DOHH2 (cell line): ENCODE data around the gene DHX30.

ENCODE experiments used
- H3F3A ChIP-seq: fragments of 200-600 bp; sonication (generic), shearing (Covaris generic); 2 replicates; pipeline ENCODE4 v1.6.0; 2016; ENCODE audit warnings: antibody characterized with exemption, mild to moderate bottlenecking; ENCODE audit not compliant: control insufficient read depth, insufficient read depth
- H3K27ac ChIP-seq: fragments of 200-600 bp; sonication (generic); 2 replicates; pipeline ENCODE4 v1.5.1; 2014; ENCODE audit warnings: low read depth, mild to moderate bottlenecking, low read length, moderate library complexity
- H3K27me3 ChIP-seq: fragments of 200-600 bp; sonication (generic); 2 replicates; pipeline ENCODE4 v1.6.1; 2014; ENCODE audit warnings: mild to moderate bottlenecking, low read length, mixed read lengths; ENCODE audit not compliant: control insufficient read depth
- H3K36me3 ChIP-seq: fragments of 200-600 bp; sonication (generic); 2 replicates; pipeline ENCODE4 v1.6.1; 2014; ENCODE audit warnings: mild to moderate bottlenecking, low read length, moderate library complexity, mixed read lengths; ENCODE audit not compliant: control insufficient read depth
- H3K4me1 ChIP-seq: fragments of 200-600 bp; sonication (generic); 2 replicates; pipeline ENCODE4 v1.6.1; 2014; ENCODE audit warnings: mild to moderate bottlenecking, low read length, mixed read lengths; ENCODE audit not compliant: control insufficient read depth
- H3K4me2 ChIP-seq: fragments of 200-600 bp; sonication (generic); 2 replicates; pipeline ENCODE4 v1.6.0; 2014; ENCODE audit warnings: mild to moderate bottlenecking, low read length, moderate library complexity
- H3K4me3 ChIP-seq: fragments of 200-600 bp; sonication (generic); 2 replicates; pipeline ENCODE4 v1.5.1; 2014; ENCODE audit warnings: mild to moderate bottlenecking, low read length, mixed read lengths
- H3K79me2 ChIP-seq: fragments of 200-600 bp; sonication (generic); 2 replicates; pipeline ENCODE4 v1.6.1; 2014; ENCODE audit warnings: mild to moderate bottlenecking, low read length, mixed read lengths; ENCODE audit not compliant: control insufficient read depth
- H3K9me2 ChIP-seq: fragments of 200-600 bp; sonication (generic); replicated peaks from 2 replicates; pipeline ENCODE4 v1.6.1; 2014; ENCODE audit warnings: mild to moderate bottlenecking, low read length, mixed read lengths; ENCODE audit not compliant: control insufficient read depth
- H3K9me3 ChIP-seq: fragments of 200-600 bp; sonication (generic); 2 replicates; pipeline ENCODE4 v1.6.1; 2014; ENCODE audit warnings: antibody characterized with exemption, low read length, mixed read lengths; ENCODE audit not compliant: control insufficient read depth, insufficient read depth
- H4K20me1 ChIP-seq: fragments of 200-600 bp; sonication (generic); 2 replicates; pipeline ENCODE4 v1.6.0; 2014; ENCODE audit warnings: low read depth, mild to moderate bottlenecking, antibody characterized with exemption, low read length, moderate library complexity; ENCODE audit not compliant: control insufficient read depth, insufficient read depth
- EZH2phosphoT487 ChIP-seq: fragments of 200-600 bp; sonication (generic); IDR thresholded peaks from 2 replicates; pipeline ENCODE4 v1.6.1; 2017; ENCODE audit warnings: borderline replicate concordance, mild to moderate bottlenecking, antibody characterized with exemption, low read length, moderate library complexity, mixed read lengths
- TF ChIP-seq, protein P1 (sequence below): fragments of 200-600 bp; sonication (generic); IDR thresholded peaks from one replicate; pipeline ENCODE4 v1.5.1; 2014; ENCODE audit warnings: antibody characterized with exemption, mild to moderate bottlenecking, low read depth, low read length; ENCODE audit not compliant: poor library complexity, severe bottlenecking

DHX30 gene

DNA sequence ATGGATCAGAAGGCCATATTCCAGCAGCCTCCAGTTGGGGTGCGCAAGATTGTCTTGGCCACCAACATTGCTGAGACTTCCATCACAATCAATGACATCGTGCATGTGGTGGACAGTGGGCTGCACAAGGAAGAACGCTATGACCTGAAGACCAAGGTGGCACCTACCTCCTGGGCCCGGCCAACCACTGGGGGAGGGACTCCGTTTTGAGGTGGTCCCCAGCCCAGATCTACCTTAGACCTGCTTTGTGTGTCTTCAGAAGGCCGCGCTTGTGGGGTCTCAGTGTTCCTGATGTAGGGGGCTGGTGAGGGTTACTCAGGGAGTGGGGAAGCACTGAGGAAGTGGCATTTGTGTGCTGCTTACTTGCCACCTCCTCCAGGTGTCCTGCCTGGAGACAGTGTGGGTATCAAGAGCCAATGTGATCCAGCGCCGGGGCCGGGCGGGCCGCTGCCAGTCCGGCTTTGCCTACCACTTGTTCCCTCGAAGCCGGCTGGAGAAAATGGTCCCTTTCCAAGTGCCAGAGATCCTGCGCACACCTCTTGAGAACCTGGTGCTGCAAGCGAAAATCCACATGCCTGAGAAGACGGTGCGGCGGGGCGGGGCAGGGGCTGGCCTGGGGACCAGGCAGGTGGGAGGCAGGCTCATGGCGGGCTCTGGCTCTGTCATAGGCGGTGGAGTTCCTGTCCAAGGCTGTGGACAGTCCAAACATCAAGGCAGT, 45.0 kb downstream of the DHX30 start:
- peaks cover 95% of the 10 kb centered on the region for H3K36me3 ChIP-seq
- no peak overlapping the region for H3K27ac ChIP-seq

DNA sequence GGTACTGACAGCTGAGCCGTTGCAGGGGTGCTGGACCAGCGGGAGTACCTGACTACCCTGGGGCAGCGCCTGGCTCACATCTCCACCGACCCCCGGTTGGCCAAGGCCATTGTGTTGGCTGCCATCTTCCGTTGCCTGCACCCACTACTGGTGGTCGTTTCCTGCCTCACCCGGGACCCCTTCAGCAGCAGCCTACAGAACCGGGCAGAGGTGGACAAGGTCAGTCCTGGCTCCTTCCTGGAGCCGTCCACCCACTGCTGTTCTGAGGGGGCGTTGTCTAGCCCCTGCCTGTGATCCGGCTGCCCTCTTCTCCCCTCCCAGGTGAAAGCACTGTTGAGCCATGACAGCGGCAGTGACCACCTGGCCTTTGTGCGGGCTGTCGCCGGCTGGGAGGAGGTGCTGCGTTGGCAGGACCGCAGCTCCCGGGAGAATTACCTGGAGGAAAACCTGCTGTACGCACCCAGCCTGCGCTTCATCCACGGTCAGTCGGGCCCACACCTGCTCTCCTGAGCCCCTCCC, 45.7 kb downstream of the DHX30 start:
- Histone ChIP-seq H3K9me2 (no peaks in the 10 kb centered on the region), H4K20me1 (no peaks in the 10 kb centered on the region), H3K27me3 (no peaks in the 10 kb centered on the region), H3K4me2 (no peak overlapping the region), H3F3A (peaks cover 5% of the 10 kb centered on the region; the same call in 1 of the 2 replicates), H3K9me3 (no peaks in the 10 kb centered on the region), H3K27ac (no peak overlapping the region), H3K36me3 (peaks cover 88% of the 10 kb centered on the region), H3K4me3 (no peak overlapping the region), H3K79me2 (no peaks in the 10 kb centered on the region), H3K4me1 (no peaks in the 10 kb centered on the region)
- TF ChIP-seq, protein P1, sequence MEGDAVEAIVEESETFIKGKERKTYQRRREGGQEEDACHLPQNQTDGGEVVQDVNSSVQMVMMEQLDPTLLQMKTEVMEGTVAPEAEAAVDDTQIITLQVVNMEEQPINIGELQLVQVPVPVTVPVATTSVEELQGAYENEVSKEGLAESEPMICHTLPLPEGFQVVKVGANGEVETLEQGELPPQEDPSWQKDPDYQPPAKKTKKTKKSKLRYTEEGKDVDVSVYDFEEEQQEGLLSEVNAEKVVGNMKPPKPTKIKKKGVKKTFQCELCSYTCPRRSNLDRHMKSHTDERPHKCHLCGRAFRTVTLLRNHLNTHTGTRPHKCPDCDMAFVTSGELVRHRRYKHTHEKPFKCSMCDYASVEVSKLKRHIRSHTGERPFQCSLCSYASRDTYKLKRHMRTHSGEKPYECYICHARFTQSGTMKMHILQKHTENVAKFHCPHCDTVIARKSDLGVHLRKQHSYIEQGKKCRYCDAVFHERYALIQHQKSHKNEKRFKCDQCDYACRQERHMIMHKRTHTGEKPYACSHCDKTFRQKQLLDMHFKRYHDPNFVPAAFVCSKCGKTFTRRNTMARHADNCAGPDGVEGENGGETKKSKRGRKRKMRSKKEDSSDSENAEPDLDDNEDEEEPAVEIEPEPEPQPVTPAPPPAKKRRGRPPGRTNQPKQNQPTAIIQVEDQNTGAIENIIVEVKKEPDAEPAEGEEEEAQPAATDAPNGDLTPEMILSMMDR = no peak
- TF ChIP-seq EZH2phosphoT487 = no peak

More for the DNA sequence above, 45.0 kb downstream of the DHX30 start:
- Histone ChIP-seq H3K9me3 (no peaks in the 10 kb centered on the region), H3F3A (peaks cover 5% of the 10 kb centered on the region; the same call in 1 of the 2 replicates), H3K9me2 (no peaks in the 10 kb centered on the region), H3K4me2 (no peak overlapping the region), H3K27me3 (no peaks in the 10 kb centered on the region), H3K4me3 (no peak overlapping the region), H3K4me1 (no peaks in the 10 kb centered on the region), H4K20me1 (0 out of 2 replicates have a peak, but pooled peaks cover 3% of the 10 kb centered on the region), H3K79me2 (no peaks in the 10 kb centered on the region)
- TF ChIP-seq, protein P1 = no peak
- TF ChIP-seq EZH2phosphoT487 = no peak

DNA sequence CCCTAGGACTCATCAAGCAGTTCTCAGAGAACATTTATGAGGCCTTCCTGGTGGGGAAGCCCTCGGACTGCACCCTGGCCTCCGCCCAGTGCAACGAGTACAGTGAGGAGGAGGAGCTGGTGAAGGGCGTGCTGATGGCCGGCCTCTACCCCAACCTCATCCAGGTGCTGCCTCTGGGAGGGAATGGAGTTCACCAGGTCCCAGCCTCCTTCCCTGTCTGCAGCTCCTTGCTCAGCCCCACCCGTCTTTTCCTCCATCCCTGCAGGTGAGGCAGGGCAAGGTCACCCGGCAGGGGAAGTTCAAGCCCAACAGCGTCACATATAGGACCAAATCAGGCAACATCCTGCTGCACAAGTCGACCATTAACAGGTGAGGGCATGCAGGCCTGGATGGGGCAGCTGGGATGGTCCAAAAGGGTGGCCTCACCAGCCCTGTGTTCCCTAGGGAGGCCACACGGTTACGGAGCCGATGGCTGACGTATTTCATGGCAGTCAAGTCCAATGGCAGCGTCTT, 46.3 kb downstream of the DHX30 start:
- TF ChIP-seq, protein P1 = no peak
- no peak for TF ChIP-seq EZH2phosphoT487
- Histone ChIP-seq H3K36me3 (peaks cover 82% of the 10 kb centered on the region), H3K27me3 (no peaks in the 10 kb centered on the region), H3K9me3 (no peaks in the 10 kb centered on the region), H4K20me1 (no peaks in the 10 kb centered on the region), H3F3A (peaks cover 5% of the 10 kb centered on the region; the same call in 1 of the 2 replicates), H3K9me2 (no peaks in the 10 kb centered on the region), H3K79me2 (no peaks in the 10 kb centered on the region), H3K4me3 (no peak overlapping the region), H3K4me2 (no peak overlapping the region), H3K27ac (no peak overlapping the region), H3K4me1 (no peaks in the 10 kb centered on the region)
